Measurements from ENCODE around the gene VN1R4. TPM values are rescaled to one million over a fixed set of nuclear protein-coding genes. Genes with fewer than 3 reads are reported as not detected.

VN1R4 gene
- polyA plus RNA-seq, 2 of the 4 experiments (the other 2 are of a cell fraction): not detected

DNA sequence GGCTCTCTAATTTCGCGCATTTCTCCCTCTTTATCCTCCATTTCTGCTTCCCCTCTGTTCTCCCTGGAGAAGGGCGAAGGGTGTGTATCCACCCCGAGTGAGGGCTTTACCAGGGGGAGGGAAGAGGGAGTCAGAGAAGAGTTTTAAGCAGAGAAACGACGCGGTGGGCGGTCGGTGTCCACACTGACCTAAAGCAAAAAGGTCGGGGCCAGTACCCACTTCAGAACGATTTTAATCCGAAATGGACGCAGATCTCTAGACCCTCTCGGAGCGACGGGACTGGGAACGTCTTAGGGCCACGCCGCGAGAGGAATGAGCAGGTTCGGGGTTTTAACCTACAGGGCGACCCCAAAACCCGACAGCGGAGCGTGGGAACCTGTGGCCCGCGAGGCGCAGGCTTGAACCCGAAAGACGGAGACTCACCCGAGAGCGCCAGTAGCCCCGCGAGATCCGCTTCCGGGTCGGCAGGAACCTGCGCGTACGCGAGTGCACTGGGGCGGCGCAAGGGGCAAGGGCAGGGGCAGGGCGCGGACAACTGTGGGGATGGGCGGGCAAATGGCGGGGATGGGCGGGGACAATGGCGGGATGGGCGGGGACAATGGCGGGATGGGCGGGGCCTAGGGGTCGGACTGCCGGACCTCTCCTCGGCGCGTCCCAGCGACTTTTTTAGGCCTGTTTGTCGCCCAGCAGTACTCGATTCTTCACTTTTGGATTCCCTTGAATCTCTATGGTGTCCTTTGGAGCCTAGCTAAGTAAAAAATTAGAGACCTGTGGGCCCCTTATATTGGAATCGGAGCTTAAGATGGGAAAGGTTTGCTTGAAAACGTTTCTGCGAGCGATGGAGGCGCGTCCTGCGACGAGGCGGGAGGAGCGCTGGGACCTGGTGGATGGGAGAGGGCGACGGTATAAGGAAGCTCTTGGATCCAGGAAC, 12.8 kb downstream of the VN1R4 start, which contains the start of gene ZNF677:
TSS of gene ZNF677 (minus strand) at position 463 of the 931 bp plus-strand sequence. CDS start 3,323 bp downstream, outside the sequence.
- CTCF ChIA-PET: no interaction called here
- ATAC-seq: no peak
- TF ChIP-seq RNF2 (IDR thresholded peaks at IDR 0.05; ENCODE audit: borderline replicate concordance, low read depth): no peak
- no peak for TF ChIP-seq SREBF2 (IDR thresholded peaks at IDR 0.05)
- TF ChIP-seq HOXB13 (CRISPR knock-in tag; IDR thresholded peaks at IDR 0.05; ENCODE audit: low read depth): no peak
- TF ChIP-seq JUN (IDR thresholded peaks at IDR 0.05): no peak
- TF ChIP-seq NFE2L2 (conservative IDR thresholded peaks at IDR 0.05; ENCODE audit: low read length): no peak
- no peak for TF ChIP-seq FOSL2 (IDR thresholded peaks at IDR 0.05)
- TF ChIP-seq FOSL2 (CRISPR knock-in tag; IDR thresholded peaks at IDR 0.05): no peak
- TF ChIP-seq ZNF302 (CRISPR knock-in tag; IDR thresholded peaks at IDR 0.05): no peak
- TF ChIP-seq HEYL (CRISPR knock-in tag; IDR thresholded peaks at IDR 0.05): no peak
- no peak for TF ChIP-seq CEBPB (IDR thresholded peaks at IDR 0.05)
- TF ChIP-seq, protein P1, sequence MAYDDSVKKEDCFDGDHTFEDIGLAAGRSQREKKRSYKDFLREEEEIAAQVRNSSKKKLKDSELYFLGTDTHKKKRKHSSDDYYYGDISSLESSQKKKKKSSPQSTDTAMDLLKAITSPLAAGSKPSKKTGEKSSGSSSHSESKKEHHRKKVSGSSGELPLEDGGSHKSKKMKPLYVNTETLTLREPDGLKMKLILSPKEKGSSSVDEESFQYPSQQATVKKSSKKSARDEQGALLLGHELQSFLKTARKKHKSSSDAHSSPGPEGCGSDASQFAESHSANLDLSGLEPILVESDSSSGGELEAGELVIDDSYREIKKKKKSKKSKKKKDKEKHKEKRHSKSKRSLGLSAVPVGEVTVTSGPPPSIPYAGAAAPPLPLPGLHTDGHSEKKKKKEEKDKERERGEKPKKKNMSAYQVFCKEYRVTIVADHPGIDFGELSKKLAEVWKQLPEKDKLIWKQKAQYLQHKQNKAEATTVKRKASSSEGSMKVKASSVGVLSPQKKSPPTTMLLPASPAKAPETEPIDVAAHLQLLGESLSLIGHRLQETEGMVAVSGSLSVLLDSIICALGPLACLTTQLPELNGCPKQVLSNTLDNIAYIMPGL (CRISPR knock-in tag; IDR thresholded peaks at IDR 0.05; ENCODE audit: borderline replicate concordance): no peak
- TF ChIP-seq, protein P2, sequence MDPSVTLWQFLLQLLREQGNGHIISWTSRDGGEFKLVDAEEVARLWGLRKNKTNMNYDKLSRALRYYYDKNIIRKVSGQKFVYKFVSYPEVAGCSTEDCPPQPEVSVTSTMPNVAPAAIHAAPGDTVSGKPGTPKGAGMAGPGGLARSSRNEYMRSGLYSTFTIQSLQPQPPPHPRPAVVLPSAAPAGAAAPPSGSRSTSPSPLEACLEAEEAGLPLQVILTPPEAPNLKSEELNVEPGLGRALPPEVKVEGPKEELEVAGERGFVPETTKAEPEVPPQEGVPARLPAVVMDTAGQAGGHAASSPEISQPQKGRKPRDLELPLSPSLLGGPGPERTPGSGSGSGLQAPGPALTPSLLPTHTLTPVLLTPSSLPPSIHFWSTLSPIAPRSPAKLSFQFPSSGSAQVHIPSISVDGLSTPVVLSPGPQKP (IDR thresholded peaks at IDR 0.05; ENCODE audit: low read depth, low read length): no peak
- TF ChIP-seq MAFK (IDR thresholded peaks at IDR 0.05; ENCODE audit: partially characterized antibody): no peak
- TF ChIP-seq KDM5A (IDR thresholded peaks at IDR 0.05): no peak
- TF ChIP-seq REST (IDR thresholded peaks at IDR 0.05): no peak
- no peak for TF ChIP-seq FOXS1 (CRISPR knock-in tag; IDR thresholded peaks at IDR 0.05)
- no peak for TF ChIP-seq TP53 (CRISPR knock-in tag; IDR thresholded peaks at IDR 0.05)
- no peak for TF ChIP-seq USF2 (IDR thresholded peaks at IDR 0.05)
- no peak for TF ChIP-seq MYC (IDR thresholded peaks at IDR 0.05; ENCODE audit: borderline replicate concordance, low read length)

More for the DNA sequence above, 12.8 kb downstream of the VN1R4 start, which contains the start of gene ZNF677:
- FAIRE-seq (no peak), DNase-seq (ENCODE audit: low read depth in 1 of 2, low spot score in 1 of 2) (no peak)
- WGBS (ENCODE audit: missing lambda C conversion rate): 63% methylated on average over 67 of the region's 72 CpGs
- H3K4me2 ChIP-seq: no peak within 1 kb of the TSS
- H3K4me3 ChIP-seq: no peak within 1 kb of the TSS
- no peaks in the 10 kb centered on the region for H3K4me1 ChIP-seq
- POLR2A ChIA-PET: no interaction called here
- H3K27ac ChIP-seq: no peak within 1 kb of the TSS
- H3K9me3 ChIP-seq: peaks cover 66% of the 10 kb centered on the region

Data from A549 (cell line).